Suppressor macrophage (primary cell): ENCODE results near the gene SLAMF7.
"Not testable (repeated sequence)": the region's sequence is repeated elsewhere in the genome, so short reads cannot be mapped to it uniquely, and the experiment has no call there.

Experiments used
- DNase-seq, 4 experiments: peaks; one replicate each; pipeline ENCODE4 v3.0.0-alpha.2; 2020 to 2022
- total RNA-seq, 17 experiments: gene quantifications; one replicate each; lab custom pipeline; 2026; ENCODE audit warnings: mixed read lengths in 6 of 17, inconsistent platforms in 3 of 17; lab: John Stamatoyannopoulos, UW

The SLAMF7 gene, protein sequence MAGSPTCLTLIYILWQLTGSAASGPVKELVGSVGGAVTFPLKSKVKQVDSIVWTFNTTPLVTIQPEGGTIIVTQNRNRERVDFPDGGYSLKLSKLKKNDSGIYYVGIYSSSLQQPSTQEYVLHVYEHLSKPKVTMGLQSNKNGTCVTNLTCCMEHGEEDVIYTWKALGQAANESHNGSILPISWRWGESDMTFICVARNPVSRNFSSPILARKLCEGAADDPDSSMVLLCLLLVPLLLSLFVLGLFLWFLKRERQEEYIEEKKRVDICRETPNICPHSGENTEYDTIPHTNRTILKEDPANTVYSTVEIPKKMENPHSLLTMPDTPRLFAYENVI
- total RNA-seq = 148 to 7,128 (median 264) reads per million in 17 experiments

DNA sequence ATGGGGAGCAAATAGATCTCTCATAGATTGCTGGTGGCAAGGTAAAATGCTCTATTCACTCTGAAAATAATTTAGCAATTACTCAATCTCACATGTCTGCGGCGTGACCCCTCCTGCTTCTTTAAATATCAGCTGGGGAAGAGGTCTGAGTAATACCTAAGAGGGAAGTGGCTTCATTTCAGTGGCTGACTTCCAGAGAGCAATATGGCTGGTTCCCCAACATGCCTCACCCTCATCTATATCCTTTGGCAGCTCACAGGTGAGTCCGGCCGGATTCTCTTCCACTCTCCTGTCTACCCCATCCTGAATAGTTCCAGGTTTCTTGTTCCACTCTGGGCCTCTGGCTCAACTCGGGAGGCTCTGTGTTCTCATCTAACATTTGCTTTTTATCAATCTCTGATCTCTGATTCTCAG is at the start of gene SLAMF7:
Gene SLAMF7 (plus strand): TSS at position 150 of the 414 bp plus-strand sequence. CDS start 55 bp downstream, at position 205.
- peak; percentile 76 to 87 (median 83) for DNase-seq

DNA sequence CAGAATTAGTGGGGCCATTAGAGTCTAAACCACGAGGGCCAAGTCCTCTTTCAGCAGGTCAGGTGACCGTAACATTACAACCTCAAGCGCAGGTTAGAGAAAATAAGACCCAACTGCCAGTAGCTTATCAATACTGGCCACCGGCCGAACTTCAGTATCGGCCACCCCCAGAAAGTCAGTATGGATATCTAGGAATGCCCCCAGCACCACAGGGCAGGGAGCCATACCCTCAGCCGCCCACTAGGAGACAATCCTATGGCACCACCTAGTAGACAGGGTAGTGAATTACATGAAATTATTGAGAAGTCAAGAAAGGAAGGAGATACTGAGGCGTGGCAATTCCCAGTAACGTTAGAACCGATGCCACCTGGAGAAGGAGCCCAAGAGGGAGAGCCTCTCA is 46.7 kb upstream of the SLAMF7 start:
- not testable (repeated sequence) for DNase-seq

GRCh38 chr1:160702100-160702499 is 36.9 kb upstream of the SLAMF7 start:
- peak in 1 of 4 experiments; percentile 26 for DNase-seq

DNA sequence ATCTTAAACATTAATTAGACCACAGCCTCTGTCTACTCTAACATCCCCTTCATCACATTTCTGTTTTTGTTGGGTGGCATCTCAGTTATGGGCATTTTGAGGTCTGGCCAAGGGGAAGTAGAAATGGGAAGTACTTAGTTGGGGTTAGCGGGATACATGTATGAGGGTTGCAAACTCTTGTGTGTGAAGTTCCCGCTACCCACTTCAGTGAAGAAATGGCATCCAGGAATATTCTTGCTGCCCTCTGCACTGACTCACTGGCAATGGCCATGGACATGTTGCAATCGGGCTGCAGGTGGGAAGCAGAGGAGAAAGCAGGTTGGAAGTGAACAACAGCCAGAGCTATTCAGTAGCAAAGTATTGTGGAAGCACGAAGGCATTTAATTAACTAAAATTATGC is 34.8 kb upstream of the SLAMF7 start:
- peak; percentile 82 to 95 (median 90) for DNase-seq

DNA sequence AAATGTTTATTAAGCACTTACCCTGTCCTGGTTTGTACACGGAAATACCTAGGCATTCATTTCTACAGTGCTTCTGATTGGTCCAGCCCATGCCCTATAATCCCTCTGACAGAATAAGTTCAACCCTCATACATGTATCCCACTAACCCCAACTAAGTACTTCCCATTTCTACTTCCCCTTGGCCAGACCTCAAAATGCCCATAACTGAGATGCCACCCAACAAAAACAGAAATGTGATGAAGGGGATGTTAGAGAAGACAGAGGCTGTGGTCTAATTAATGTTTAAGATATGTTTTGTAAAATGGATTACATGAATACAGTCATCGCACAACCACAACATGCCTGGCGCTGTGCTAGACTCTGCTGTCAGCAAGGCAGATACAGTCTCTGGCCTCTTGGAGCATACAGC is 33.8 kb upstream of the SLAMF7 start:
- DNase-seq = peak; percentile 58 to 77 (median 68)

- peak in 3 of 4 experiments; percentile 45 to 75 (median 53) for DNase-seq
Observed at GRCh38 chr1:160705742-160706141, 33.3 kb upstream of the SLAMF7 start.

- peak in 1 of 4 experiments; percentile 43 for DNase-seq
Observed at GRCh38 chr1:160706526-160707235, 32.4 kb upstream of the SLAMF7 start.

- peak; percentile 38 to 62 (median 52) for DNase-seq
Observed at GRCh38 chr1:160707236-160708064, 31.6 kb upstream of the SLAMF7 start.

- DNase-seq = peak; percentile 73 to 93 (median 84)
Observed at GRCh38 chr1:160708118-160708517, 30.9 kb upstream of the SLAMF7 start.

DNA sequence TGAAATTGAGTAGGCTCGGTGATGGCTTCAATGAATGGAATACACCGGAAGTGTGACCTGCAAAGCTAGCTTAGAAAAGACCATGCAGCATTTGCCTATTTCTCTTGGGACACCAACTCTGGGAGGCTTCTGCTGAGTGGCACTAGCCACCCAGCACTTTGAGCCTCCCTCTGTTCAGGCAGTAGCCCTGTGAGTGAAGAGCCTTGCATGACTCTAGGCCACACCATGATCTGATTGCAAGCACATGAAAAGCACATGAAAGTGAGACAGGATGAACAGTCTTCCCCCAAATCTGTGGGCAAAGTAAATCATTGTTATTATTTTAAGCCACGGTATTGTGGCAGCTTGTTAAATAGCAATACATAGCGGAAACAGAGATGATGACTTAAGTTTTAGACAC is 30.2 kb upstream of the SLAMF7 start:
- DNase-seq = peak; percentile 43 to 62 (median 56)

- peak in 2 of 4 experiments; percentile 23 to 37 for DNase-seq
Observed at GRCh38 chr1:160709715-160710114, 29.3 kb upstream of the SLAMF7 start.

DNA sequence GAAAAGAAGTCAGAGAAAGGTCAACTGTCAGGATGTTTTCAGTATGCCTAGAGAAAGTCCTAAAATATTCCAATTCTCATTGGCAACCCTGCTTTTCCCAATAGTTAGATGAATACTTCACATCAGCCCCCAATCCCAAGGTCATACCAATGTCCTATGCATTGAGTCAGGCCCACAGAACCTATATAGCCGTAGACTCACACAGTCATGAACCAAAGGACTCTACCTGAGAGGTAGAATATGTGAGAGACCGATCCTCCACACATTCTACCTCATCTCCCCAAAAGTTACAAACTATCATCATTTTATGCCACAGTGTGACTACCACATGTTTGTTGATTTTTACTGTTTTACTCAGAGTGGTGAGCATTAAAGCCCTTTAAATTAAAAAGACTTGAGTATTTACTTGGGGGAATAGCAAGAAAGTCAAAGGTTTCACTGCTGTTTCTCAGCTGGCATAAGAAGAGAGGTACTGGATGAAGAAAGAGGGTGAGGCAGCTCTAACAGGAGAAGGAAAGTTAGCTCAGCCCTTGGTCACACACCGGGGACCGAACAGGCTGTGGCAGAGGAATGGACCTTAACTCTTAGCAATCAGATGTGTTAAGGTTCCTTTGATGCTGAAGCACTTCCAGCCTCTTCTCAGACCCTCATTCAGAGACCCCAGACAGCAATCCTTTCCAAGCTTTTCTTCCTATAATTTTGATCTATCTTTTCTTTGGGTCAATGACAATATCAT is 28.4 kb upstream of the SLAMF7 start:
- DNase-seq = peak in 2 of 4 experiments; percentile 45 to 47

GRCh38 chr1:160711276-160711601 is 27.8 kb upstream of the SLAMF7 start:
- peak; percentile 49 to 61 (median 51) for DNase-seq

DNA sequence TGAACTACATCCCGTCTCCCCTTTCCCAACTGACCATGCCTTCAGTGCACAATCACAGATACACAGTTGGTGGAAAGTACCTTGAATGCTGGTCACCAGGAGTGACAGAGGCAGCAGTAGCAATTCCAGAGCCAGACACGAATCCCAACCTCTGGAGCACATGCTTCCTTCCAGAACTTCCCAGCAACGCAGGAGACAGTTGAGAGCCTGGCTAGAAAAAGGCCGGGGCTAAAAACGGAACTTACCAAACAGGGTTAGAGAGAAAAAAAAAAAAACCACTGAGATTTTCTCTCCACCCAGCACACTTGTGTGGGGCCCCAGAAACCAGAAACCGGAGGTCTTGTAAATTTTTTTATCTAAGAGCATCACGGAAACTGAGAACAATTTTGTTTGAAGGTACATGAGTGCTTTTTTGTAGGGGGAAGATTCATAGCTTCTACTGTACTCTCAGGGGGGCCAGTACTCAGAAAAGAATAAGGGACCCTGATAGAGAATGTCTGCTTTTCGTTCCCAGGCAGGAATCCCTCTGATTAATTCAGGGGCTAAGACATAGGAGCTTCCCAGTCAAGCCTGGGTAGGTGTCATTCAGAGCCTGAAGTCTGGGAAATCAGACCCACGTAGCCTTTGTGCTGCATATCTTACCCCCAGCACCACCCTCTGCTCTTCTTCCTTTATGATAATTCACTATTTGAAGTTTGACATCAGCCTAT is 27.3 kb upstream of the SLAMF7 start, which contains the start of gene CD48:
Gene CD48 (minus strand): TSS at position 221 of the 710 bp plus-strand sequence. CDS start 59 bp downstream, at position 162.
- peak; percentile 76 to 88 (median 83) for DNase-seq

GRCh38 chr1:160712525-160713080 is 26.4 kb upstream of the SLAMF7 start:
- peak; percentile 87 to 98 (median 92) for DNase-seq

- peak in 3 of 4 experiments; percentile 42 to 71 (median 69) for DNase-seq
Observed at GRCh38 chr1:160713161-160713560, 25.9 kb upstream of the SLAMF7 start.

GRCh38 chr1:160714034-160714648 is 24.9 kb upstream of the SLAMF7 start:
- not testable (repeated sequence) for DNase-seq

GRCh38 chr1:160716013-160716412 is 23.0 kb upstream of the SLAMF7 start:
- DNase-seq = no peak

DNA sequence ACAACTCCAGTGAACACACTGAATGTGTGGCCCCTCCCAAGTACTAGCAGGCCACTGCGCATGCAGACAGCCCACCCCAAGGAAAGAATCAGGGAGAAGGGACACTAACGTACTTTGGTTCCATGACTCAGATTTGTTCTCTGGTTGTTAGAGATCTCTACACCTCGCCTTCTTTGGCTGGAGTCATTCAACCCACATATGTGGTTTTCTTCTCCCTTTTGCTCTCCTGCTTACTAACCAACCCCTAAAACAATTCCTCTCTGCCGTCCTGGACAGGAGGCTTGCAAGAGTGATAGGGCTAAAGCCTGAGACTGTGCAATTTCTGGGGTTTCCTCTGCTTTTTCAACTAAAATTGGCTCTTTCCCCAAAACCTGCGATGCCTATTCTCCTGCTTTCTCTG is 21.7 kb upstream of the SLAMF7 start:
- DNase-seq = peak in 3 of 4 experiments; percentile 58 to 69 (median 60)

- peak in 3 of 4 experiments; percentile 40 to 75 (median 63) for DNase-seq
Observed at GRCh38 chr1:160718210-160718609, 20.8 kb upstream of the SLAMF7 start.
